Measurements from ENCODE around the gene KRTAP10-12.

KRTAP10-12 gene

GRCh38 chr21:44691686-44692085 is 5.3 kb upstream of the KRTAP10-12 start (continued):
- TF ChIP-seq, protein P1, sequence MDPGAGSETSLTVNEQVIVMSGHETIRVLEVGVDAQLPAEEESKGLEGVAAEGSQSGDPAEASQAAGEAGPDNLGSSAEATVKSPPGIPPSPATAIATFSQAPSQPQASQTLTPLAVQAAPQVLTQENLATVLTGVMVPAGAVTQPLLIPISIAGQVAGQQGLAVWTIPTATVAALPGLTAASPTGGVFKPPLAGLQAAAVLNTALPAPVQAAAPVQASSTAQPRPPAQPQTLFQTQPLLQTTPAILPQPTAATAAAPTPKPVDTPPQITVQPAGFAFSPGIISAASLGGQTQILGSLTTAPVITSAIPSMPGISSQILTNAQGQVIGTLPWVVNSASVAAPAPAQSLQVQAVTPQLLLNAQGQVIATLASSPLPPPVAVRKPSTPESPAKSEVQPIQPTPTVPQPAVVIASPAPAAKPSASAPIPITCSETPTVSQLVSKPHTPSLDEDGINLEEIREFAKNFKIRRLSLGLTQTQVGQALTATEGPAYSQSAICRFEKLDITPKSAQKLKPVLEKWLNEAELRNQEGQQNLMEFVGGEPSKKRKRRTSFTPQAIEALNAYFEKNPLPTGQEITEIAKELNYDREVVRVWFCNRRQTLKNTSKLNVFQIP (CRISPR knock-in tag; IDR thresholded peaks at IDR 0.05; ENCODE audit: borderline replicate concordance, low read depth): no peak
- TF ChIP-seq ESRRG (CRISPR knock-in tag; IDR thresholded peaks at IDR 0.05): no peak
- no peak for TF ChIP-seq CSDC2 (CRISPR knock-in tag; IDR thresholded peaks at IDR 0.05)
- no peak for TF ChIP-seq ZC3H10 (CRISPR knock-in tag; IDR thresholded peaks at IDR 0.05)
- no peak for TF ChIP-seq ARNTL (CRISPR knock-in tag; IDR thresholded peaks at IDR 0.05; ENCODE audit: borderline replicate concordance, low read depth)
- no peak for TF ChIP-seq ZNF8 (CRISPR knock-in tag; IDR thresholded peaks at IDR 0.05)

- TF ChIP-seq ZC3H10 (CRISPR knock-in tag; IDR thresholded peaks at IDR 0.05) (no peak), ZNF8 (CRISPR knock-in tag; IDR thresholded peaks at IDR 0.05) (no peak), ZNF70 (CRISPR knock-in tag; IDR thresholded peaks at IDR 0.05) (no peak), CSDC2 (CRISPR knock-in tag; IDR thresholded peaks at IDR 0.05) (no peak), GLIS3 (CRISPR knock-in tag; IDR thresholded peaks at IDR 0.05) (no peak)
- ATAC-seq: no peak
Observed at GRCh38 chr21:44692798-44693512, 4.0 kb upstream of the KRTAP10-12 start.

- TF ChIP-seq ISL1 (CRISPR knock-in tag; IDR thresholded peaks at IDR 0.05) (no peak), ZC3H10 (CRISPR knock-in tag; IDR thresholded peaks at IDR 0.05) (no peak), ZFP30 (CRISPR knock-in tag; IDR thresholded peaks at IDR 0.05) (no peak), ARNTL (CRISPR knock-in tag; IDR thresholded peaks at IDR 0.05; ENCODE audit: borderline replicate concordance, low read depth) (no peak), ZFP3 (CRISPR knock-in tag; IDR thresholded peaks at IDR 0.05) (no peak), TOX (CRISPR knock-in tag; IDR thresholded peaks at IDR 0.05; ENCODE audit: borderline replicate concordance) (no peak), ZNF8 (CRISPR knock-in tag; IDR thresholded peaks at IDR 0.05) (no peak)
- TF ChIP-seq, protein P2, sequence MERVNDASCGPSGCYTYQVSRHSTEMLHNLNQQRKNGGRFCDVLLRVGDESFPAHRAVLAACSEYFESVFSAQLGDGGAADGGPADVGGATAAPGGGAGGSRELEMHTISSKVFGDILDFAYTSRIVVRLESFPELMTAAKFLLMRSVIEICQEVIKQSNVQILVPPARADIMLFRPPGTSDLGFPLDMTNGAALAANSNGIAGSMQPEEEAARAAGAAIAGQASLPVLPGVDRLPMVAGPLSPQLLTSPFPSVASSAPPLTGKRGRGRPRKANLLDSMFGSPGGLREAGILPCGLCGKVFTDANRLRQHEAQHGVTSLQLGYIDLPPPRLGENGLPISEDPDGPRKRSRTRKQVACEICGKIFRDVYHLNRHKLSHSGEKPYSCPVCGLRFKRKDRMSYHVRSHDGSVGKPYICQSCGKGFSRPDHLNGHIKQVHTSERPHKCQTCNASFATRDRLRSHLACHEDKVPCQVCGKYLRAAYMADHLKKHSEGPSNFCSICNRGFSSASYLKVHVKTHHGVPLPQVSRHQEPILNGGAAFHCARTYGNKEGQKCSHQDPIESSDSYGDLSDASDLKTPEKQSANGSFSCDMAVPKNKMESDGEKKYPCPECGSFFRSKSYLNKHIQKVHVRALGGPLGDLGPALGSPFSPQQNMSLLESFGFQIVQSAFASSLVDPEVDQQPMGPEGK (CRISPR knock-in tag; IDR thresholded peaks at IDR 0.05; ENCODE audit: borderline replicate concordance): no peak
- no peak for ATAC-seq
Observed at GRCh38 chr21:44694776-44695175, 2.2 kb upstream of the KRTAP10-12 start.

GRCh38 chr21:44695184-44695583 is 1.8 kb upstream of the KRTAP10-12 start:
- ATAC-seq: no peak
- TF ChIP-seq ZNF8 (CRISPR knock-in tag; IDR thresholded peaks at IDR 0.05) (no peak), ZNF70 (CRISPR knock-in tag; IDR thresholded peaks at IDR 0.05) (no peak), ZFP30 (CRISPR knock-in tag; IDR thresholded peaks at IDR 0.05) (no peak), ZNF565 (CRISPR knock-in tag; conservative IDR thresholded peaks at IDR 0.05; ENCODE audit: low read depth) (no peak), ISL1 (CRISPR knock-in tag; IDR thresholded peaks at IDR 0.05) (no peak)
- TF ChIP-seq, protein P3, sequence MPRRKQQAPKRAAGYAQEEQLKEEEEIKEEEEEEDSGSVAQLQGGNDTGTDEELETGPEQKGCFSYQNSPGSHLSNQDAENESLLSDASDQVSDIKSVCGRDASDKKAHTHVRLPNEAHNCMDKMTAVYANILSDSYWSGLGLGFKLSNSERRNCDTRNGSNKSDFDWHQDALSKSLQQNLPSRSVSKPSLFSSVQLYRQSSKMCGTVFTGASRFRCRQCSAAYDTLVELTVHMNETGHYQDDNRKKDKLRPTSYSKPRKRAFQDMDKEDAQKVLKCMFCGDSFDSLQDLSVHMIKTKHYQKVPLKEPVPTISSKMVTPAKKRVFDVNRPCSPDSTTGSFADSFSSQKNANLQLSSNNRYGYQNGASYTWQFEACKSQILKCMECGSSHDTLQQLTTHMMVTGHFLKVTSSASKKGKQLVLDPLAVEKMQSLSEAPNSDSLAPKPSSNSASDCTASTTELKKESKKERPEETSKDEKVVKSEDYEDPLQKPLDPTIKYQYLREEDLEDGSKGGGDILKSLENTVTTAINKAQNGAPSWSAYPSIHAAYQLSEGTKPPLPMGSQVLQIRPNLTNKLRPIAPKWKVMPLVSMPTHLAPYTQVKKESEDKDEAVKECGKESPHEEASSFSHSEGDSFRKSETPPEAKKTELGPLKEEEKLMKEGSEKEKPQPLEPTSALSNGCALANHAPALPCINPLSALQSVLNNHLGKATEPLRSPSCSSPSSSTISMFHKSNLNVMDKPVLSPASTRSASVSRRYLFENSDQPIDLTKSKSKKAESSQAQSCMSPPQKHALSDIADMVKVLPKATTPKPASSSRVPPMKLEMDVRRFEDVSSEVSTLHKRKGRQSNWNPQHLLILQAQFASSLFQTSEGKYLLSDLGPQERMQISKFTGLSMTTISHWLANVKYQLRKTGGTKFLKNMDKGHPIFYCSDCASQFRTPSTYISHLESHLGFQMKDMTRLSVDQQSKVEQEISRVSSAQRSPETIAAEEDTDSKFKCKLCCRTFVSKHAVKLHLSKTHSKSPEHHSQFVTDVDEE (CRISPR knock-in tag; IDR thresholded peaks at IDR 0.05): no peak

DNA sequence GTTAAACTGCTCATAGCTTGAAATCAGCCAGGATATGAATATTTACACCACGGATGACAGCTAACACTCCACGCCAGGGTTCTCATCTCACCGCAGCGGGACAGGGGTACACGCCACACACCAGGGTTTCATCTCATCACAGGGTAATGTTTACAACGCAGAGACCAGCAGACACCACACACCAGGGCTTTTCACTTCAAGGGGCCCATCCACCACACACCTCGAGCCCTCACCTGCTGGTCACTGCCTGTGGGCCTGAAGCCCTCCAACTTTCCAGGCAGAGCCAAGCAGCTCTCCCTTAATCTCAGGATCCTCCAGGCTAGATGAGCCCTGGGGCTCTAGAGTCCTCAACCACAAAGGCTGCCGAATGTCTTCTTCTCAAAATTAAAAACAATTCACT is 1.3 kb upstream of the KRTAP10-12 start:
- ATAC-seq: no peak
- no peak for TF ChIP-seq CSDC2 (CRISPR knock-in tag; IDR thresholded peaks at IDR 0.05)
- TF ChIP-seq CREB5 (CRISPR knock-in tag; IDR thresholded peaks at IDR 0.05; ENCODE audit: low read depth): no peak
- no peak for TF ChIP-seq ESRRG (CRISPR knock-in tag; IDR thresholded peaks at IDR 0.05)
- TF ChIP-seq ZNF70 (CRISPR knock-in tag; IDR thresholded peaks at IDR 0.05): no peak
- TF ChIP-seq, protein P3 (CRISPR knock-in tag; IDR thresholded peaks at IDR 0.05): no peak
- TF ChIP-seq RARB (CRISPR knock-in tag; IDR thresholded peaks at IDR 0.05): no peak
- TF ChIP-seq, protein P2 (CRISPR knock-in tag; IDR thresholded peaks at IDR 0.05; ENCODE audit: borderline replicate concordance): no peak
- TF ChIP-seq BACH2 (CRISPR knock-in tag; IDR thresholded peaks at IDR 0.05; ENCODE audit: borderline replicate concordance): no peak
- TF ChIP-seq SNAI2 (CRISPR knock-in tag; IDR thresholded peaks at IDR 0.05): no peak
- TF ChIP-seq OSR1 (CRISPR knock-in tag; IDR thresholded peaks at IDR 0.05): no peak
- TF ChIP-seq ZNF565 (CRISPR knock-in tag; conservative IDR thresholded peaks at IDR 0.05; ENCODE audit: low read depth): no peak
- TF ChIP-seq ISL1 (CRISPR knock-in tag; IDR thresholded peaks at IDR 0.05): no peak

All from SK-N-SH treated with all-trans-retinoic acid at 6 μM for 48 hours (cell line).